Measurements from ENCODE around the gene NHS. TPM values are rescaled to one million over a fixed set of nuclear protein-coding genes. Genes with fewer than 3 reads are reported as not detected.
"Not testable (repeated sequence)": the region's sequence is repeated elsewhere in the genome, so short reads cannot be mapped to it uniquely, and the experiment has no call there.

The NHS gene
- total RNA-seq, 1 donor from 2014 or later, result 0.51 TPM

DNA sequence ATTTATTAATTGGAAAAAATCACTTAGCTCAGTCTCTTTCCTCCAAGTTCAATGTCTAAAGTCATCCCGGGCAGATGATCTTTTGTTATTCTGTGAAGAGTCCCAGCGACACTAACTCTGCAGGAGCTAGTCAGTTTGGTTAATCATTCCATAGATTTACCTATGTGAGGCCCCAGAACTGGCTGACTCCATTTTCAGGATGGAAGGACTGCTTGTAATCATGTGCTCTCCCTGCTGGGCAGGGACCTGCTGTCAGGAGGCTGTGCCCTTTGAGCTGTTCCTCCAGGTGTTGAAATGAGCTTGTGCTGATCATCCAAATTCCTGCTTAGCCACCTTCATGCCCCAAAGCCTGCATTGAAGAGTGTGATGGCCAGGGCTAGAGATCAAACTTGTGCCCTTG, 169.8 kb downstream of the NHS start:
- DNase-seq (ENCODE audit: low read depth), result no peak

DNA sequence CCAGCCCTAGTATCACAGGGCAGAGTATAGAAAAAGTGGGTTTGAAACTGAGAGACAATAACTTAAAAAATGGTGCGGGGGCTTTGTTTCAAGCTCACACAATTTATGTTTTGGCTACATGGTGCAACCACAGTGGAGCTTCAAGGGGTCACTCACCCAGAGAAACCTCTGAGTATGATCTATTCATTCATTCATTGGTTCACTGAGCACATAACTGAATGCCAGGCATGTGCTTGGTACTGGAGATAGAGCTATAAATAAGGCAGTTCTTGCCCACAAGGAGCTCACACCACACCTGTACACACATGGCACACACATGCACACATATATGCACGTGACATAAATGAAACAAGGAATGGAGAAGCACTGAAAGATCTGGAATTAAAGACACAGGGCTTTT, 171.4 kb downstream of the NHS start:
- DNase-seq (ENCODE audit: low read depth), result no peak

- peak; percentile 90 for DNase-seq (ENCODE audit: low read depth)
Observed at GRCh38 chrX:17547658-17548057, 172.7 kb downstream of the NHS start.

DNA sequence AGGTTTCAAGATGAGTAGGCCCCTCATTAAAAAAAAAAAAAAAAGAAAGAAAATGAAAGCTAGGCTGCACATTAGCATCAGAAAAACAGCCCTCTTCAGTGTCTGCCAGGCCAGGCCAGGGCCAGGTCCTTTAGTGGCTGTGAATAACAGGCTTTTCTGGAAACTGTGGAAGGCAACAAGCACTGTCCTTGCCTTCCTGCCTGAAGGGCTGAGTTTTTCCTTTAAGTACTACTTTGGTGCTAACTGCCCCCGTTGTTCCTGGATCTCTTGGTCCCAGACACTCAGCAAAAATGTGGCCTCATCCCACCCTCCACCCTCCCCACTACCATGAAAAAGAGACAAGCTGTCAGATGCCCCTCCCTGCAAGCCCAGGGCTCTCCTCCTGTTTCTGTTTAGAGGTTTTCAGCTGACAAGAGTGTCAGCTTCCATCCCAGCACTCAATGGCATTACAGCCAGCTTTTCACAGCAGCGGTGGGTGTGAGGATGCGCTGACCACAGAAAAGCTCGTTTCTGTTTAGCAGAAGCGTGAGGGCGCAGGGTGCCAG, 174.2 kb downstream of the NHS start:
- DNase-seq (ENCODE audit: low read depth), result peak; percentile 19

GRCh38 chrX:17550011-17550410, 175.0 kb downstream of the NHS start:
- DNase-seq (ENCODE audit: low read depth), result no peak

DNA sequence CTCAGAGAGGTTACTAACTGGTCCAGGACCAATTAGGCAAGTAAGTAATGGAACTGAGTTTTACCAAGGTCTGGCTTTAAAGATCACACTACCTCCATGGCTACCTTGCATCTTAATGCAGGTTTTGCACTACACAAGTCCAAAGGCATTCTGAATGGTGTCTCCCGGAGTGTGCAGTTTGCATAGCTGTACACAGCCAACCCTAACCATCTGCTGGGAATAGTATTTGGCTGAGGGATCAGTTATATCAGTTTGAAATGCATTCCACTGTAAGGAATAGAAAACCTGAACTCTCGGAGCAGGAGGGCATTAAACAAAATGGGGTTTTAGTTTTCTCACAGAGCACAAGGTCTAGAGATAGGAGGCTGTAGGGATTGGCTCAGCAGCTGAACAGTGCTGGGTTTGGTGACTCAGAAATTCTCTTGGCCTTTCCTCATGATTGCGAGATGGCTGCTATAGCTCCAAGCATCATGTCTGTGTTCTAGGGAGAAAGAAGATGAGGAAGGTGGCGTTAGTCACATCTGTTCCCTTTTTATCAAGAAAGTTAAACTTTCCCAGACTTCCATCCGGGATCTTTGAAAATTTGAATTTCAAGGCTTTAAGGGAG, 177.1 kb downstream of the NHS start:
- DNase-seq (ENCODE audit: low read depth), result no peak

GRCh38 chrX:17553469-17553868, 178.5 kb downstream of the NHS start:
- DNase-seq (ENCODE audit: low read depth), result peak; percentile 24

DNA sequence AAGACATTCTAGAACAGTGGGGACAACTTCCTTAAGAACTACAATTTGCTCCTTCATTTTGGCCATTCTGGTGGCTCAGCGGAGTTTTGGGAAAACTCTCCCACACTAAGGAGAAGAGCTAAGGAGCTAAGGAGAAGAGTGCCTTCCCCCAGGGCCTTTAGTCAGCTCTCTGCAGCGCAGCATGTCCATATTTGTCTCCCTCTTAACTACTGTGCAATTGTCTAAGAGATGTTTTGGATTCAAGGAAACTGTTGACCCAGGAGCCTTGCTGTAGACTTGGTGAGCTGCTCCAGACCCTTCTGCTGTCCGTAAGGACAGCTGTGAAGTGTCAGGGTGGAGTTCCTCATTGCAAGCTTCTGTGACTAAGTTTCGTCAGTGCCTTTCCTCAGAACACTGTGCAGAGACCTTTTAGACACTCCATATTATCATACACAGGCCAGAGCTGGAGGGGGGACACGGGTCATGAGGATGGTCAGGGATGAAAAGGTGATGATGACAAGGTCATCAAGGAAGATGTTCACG, 179.0 kb downstream of the NHS start:
- no peak for DNase-seq (ENCODE audit: low read depth)

- no peak for DNase-seq (ENCODE audit: low read depth)
Observed at GRCh38 chrX:17554914-17555313, 179.9 kb downstream of the NHS start.

DNA sequence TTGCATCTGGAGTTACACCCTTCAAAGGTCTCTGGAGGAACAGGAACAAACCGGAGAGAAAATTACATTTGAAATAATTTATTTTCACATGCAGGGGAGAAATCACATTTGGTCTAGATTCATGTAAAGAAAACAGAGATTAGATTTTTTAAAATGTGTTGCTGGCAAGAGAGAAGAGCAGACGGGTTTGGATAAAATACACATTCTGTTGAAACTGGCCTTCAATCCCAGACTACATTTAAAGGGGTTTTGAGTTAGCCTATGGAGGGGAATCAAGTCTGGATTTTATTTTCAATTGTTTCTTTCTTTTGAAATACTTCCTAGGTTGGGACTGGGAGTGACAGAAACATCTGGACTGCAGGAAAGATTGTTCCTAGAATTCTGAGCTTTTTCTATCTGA, 180.8 kb downstream of the NHS start:
- no peak for DNase-seq (ENCODE audit: low read depth)

GRCh38 chrX:17559728-17560379, 184.9 kb downstream of the NHS start:
- peak; percentile 85 for DNase-seq (ENCODE audit: low read depth)

DNA sequence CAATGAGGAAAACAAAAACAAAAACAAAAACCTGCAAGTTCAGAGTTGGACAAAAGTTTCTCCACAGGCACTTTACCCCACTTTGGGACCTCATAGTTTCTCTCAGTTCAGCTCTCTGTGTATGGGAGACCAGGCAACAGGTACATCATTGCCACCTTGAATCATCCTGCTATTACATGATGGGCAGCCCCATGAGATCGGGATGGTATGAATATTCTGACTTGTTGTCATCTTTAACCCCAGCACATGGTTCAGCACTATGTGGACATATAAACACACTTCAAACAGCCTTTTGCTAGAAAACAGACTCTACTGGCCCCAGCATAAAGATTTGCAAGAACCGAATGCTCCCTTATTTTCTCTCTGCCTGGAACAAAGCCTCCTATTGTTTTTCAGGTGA, 185.4 kb downstream of the NHS start:
- DNase-seq (ENCODE audit: low read depth), result no peak

- DNase-seq (ENCODE audit: low read depth), result no peak
Observed at GRCh38 chrX:17563076-17563475, 188.1 kb downstream of the NHS start.

GRCh38 chrX:17563515-17563914, 188.5 kb downstream of the NHS start:
- peak; percentile 19 for DNase-seq (ENCODE audit: low read depth)

GRCh38 chrX:17564689-17565409, 189.8 kb downstream of the NHS start:
- no peak for DNase-seq (ENCODE audit: low read depth)

GRCh38 chrX:17566740-17567139, 191.7 kb downstream of the NHS start:
- no peak for DNase-seq (ENCODE audit: low read depth)

- DNase-seq (ENCODE audit: low read depth), result no peak
Observed at GRCh38 chrX:17567187-17567586, 192.2 kb downstream of the NHS start.

GRCh38 chrX:17567821-17568220, 192.8 kb downstream of the NHS start:
- no peak for DNase-seq (ENCODE audit: low read depth)

GRCh38 chrX:17568804-17569203, 193.8 kb downstream of the NHS start:
- DNase-seq (ENCODE audit: low read depth), result not testable (repeated sequence)

DNA sequence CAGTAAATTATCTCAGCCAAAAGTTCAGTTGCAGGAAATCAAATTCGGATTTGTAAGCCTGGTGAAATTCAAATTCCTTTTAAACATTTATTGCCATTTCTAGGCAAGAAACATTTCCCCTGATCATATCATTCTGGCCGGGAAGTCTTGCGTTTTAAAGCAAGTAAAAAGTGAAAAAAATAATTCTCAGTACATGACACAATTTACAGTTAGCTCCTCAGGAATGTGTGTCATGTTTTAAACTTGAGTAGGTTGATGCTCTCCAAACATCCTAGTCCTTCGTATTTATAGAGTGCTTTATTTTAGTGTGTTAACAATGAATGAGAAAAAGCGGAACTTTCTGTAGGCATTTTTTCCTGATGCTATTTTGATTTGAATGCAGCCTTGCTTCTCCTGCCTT, 204.0 kb downstream of the NHS start:
- no peak for DNase-seq (ENCODE audit: low read depth)

GRCh38 chrX:17580539-17581152, 205.6 kb downstream of the NHS start:
- DNase-seq (ENCODE audit: low read depth), result peak; percentile 51

- DNase-seq (ENCODE audit: low read depth), result no peak
Observed at GRCh38 chrX:17581641-17582040, 206.6 kb downstream of the NHS start.
